ENCODE results near the gene NTHL1.

The NTHL1 gene

GRCh38 chr16:2007081-2007836, 40.4 kb downstream of the NTHL1 start:
- no peak for DNase-seq

GRCh38 chr16:2006317-2006716, 41.3 kb downstream of the NTHL1 start:
- DNase-seq, result no peak

GRCh38 chr16:2005646-2006045, 42.0 kb downstream of the NTHL1 start:
- DNase-seq, result no peak

GRCh38 chr16:2004795-2005517, 42.7 kb downstream of the NTHL1 start:
- no peak for DNase-seq

GRCh38 chr16:2003827-2004641, 43.6 kb downstream of the NTHL1 start:
- DNase-seq, result peak; percentile 49

- DNase-seq, result no peak
These were observed 44.3 kb downstream of the NTHL1 start for GRCh38 chr16:2003231-2003826.

GRCh38 chr16:2002406-2003230, 45.0 kb downstream of the NTHL1 start:
- DNase-seq, result no peak

- no peak for DNase-seq
These were observed 45.9 kb downstream of the NTHL1 start for GRCh38 chr16:2001456-2002355.

- DNase-seq, result no peak
These were observed 46.6 kb downstream of the NTHL1 start for GRCh38 chr16:2001035-2001434.

GRCh38 chr16:1999866-2000514, 47.6 kb downstream of the NTHL1 start:
- no peak for DNase-seq

GRCh38 chr16:1998852-1999801, 48.5 kb downstream of the NTHL1 start:
- no peak for DNase-seq

- DNase-seq, result no peak
These were observed 49.2 kb downstream of the NTHL1 start for GRCh38 chr16:1998360-1998835.

- DNase-seq, result no peak
These were observed 49.9 kb downstream of the NTHL1 start for GRCh38 chr16:1997494-1998359.

- peak; percentile 58 for DNase-seq
These were observed 53.9 kb downstream of the NTHL1 start for GRCh38 chr16:1993731-1994131.

GRCh38 chr16:1992704-1993317, 54.8 kb downstream of the NTHL1 start:
- no peak for DNase-seq

GRCh38 chr16:1991948-1992703, 55.5 kb downstream of the NTHL1 start:
- DNase-seq, result peak; percentile 75

GRCh38 chr16:1991588-1991947, 56.1 kb downstream of the NTHL1 start:
- no peak for DNase-seq
